HG03108 (cell line): ENCODE measurements around the gene PLEKHG4B.
"Not testable (repeated sequence)": the region's sequence is repeated elsewhere in the genome, so short reads cannot be mapped to it uniquely, and the experiment has no call there.

Experiments
- ATAC-seq: cut with Tn5 transposase; IDR thresholded peaks from one replicate; pipeline ENCODE4 v1.9.1; 2021; ENCODE audit warnings: moderate library complexity; ENCODE audit not compliant: unreplicated experiment

PLEKHG4B gene

GRCh38 chr5:186091-187041 lies 94.4 kb downstream of the PLEKHG4B start:
- ATAC-seq, result no peak

- ATAC-seq, result no peak
Measured at GRCh38 chr5:187042-187431, 95.1 kb downstream of the PLEKHG4B start.

GRCh38 chr5:187617-188451 lies 95.9 kb downstream of the PLEKHG4B start:
- ATAC-seq, result no peak

- ATAC-seq, result peak; percentile 53
Measured at GRCh38 chr5:188488-189481, 96.8 kb downstream of the PLEKHG4B start.

GRCh38 chr5:189486-189885 lies 97.5 kb downstream of the PLEKHG4B start:
- ATAC-seq, result no peak

- ATAC-seq, result no peak
Measured at GRCh38 chr5:189976-190365, 98.0 kb downstream of the PLEKHG4B start.

GRCh38 chr5:190366-191035 lies 98.5 kb downstream of the PLEKHG4B start:
- ATAC-seq, result no peak

- ATAC-seq, result peak; percentile 49
Measured at GRCh38 chr5:191036-191948, 99.3 kb downstream of the PLEKHG4B start, which contains the start of gene LRRC14B. Gene LRRC14B, plus strand, starts transcription at chr5:191495. Its CDS starts 44 bp downstream, at chr5:191539.

- no peak for ATAC-seq
Measured at GRCh38 chr5:191949-192690, 100.2 kb downstream of the PLEKHG4B start.

GRCh38 chr5:192691-192969 lies 100.7 kb downstream of the PLEKHG4B start:
- ATAC-seq, result no peak

GRCh38 chr5:192970-193831 lies 101.2 kb downstream of the PLEKHG4B start:
- no peak for ATAC-seq

GRCh38 chr5:194102-194501 lies 102.1 kb downstream of the PLEKHG4B start:
- no peak for ATAC-seq

GRCh38 chr5:194603-195209 lies 102.7 kb downstream of the PLEKHG4B start:
- no peak for ATAC-seq

GRCh38 chr5:195401-196160 lies 103.6 kb downstream of the PLEKHG4B start:
- ATAC-seq, result no peak

GRCh38 chr5:196350-196749 lies 104.4 kb downstream of the PLEKHG4B start:
- no peak for ATAC-seq

GRCh38 chr5:197031-197430 lies 105.1 kb downstream of the PLEKHG4B start:
- ATAC-seq, result not testable (repeated sequence)
